GM15510 (cell line): ENCODE data around the gene CAMTA1.

Experiments used
- POLR2A ChIP-seq: IDR thresholded peaks from 3 replicates; pipeline ENCODE4 v1.6.1; 2011; ENCODE audit warnings: borderline replicate concordance; ENCODE audit not compliant: insufficient read length; ENCODE audit errors: extremely low read depth

The CAMTA1 gene

DNA sequence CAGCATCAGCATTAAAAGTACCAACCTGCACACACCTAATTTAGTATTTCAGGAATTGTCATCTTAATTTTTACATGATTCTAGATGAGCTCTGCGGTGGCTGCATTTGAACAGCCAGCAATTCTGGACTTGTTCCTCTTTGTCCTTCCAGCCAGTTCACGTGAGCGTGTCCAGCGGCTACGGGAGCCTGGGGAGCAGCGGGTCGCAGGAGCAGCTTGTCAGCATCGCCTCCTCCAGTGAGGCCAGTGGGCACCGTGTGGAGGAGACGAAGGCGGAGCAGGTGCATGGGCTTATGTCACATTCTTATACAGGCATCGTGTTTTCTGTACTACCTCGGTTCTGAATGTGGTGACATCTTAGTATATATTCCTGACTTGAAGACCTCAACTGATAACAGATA, 1024.5 kb downstream of the CAMTA1 start:
- no peak for TF ChIP-seq POLR2A

DNA sequence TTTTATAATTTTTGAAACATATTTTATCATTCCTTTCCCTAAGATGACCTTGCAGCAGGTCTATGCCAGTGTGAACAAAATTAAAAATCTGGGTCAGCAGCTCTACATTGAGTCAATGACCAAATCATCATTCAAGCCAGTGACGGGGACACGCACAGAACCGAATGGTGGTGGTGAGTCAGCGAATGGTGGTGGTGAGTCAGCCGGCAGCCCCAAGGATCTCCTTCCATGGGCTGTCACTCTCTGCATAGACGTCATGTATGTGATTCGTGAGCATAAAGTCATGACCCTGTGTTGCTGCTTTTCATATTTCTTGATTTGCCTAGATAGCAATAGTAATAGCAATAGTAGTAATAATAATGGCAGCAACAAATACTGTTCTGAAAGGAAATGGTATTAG, 1025.1 kb downstream of the CAMTA1 start:
- no peak for TF ChIP-seq POLR2A

DNA sequence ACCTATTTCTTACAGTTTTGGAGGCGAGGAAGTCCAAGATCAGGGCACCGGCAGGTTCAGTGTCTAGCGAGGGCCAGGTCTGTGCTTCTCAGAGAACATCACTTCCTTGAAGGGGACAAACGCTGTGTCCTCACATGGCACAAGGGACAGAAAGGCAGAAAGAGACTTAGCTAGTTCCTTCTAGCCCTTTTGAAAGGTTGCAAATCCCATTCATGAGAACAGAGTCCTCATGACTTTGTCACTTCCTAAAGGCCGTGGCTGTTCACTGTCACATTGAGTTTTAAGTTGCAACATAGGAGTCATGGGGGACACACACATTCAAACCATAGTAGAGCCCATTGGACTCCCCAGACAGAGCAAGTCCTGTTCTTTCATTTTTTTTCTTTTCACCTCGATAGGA, 1026.2 kb downstream of the CAMTA1 start:
- TF ChIP-seq POLR2A, result no peak

DNA sequence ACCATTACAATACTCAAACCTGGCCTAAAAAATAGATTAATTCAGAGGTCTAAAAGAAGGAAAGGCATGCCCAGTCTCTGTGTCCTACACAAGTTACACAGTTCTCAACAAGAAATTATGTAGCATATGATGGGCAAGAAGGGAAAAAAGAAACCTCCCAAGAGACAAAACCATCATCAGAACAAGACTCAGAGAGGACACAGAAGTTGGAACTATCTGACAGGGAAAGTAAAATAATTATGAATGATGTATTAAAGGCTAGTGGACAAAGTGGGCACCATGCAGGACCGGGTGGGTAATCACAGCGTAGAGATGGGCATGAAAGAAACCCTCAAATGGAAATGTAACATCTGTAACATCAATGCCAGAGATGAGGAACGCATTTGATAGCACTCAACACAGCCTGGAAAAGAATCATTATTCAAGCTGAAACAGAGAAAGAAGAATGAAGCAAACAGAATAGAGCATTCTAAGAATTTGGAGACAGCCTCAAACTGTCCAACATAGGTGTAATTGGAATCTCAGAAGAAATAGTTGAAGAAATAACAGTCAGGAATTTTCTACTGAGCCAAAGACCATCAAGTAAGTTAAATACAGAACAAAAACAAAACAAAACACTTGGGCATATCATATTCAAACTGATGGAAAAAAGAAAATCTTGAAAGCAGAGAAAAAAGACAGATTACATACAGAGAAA, 1028.6 kb downstream of the CAMTA1 start:
- no peak for TF ChIP-seq POLR2A
